D721Med (cell line): ENCODE data around the gene RFC4.
A peak's percentile ranks its signal among the peaks of the same experiment; 100 is the strongest.

Experiments
- DNase-seq: peaks from one replicate; pipeline ENCODE4 v3.0.0; 2011; ENCODE audit warnings: low spot score; ENCODE audit not compliant: insufficient read length
- FAIRE-seq: peaks from 2 replicates; lab custom pipeline; 2011; peaks lifted over from hg19 to GRCh38; lab: Jason Lieb, UNC
- CTCF ChIP-seq: IDR thresholded peaks from 2 replicates; pipeline ENCODE4 v1.5.1; 2012; ENCODE audit warnings: mild to moderate bottlenecking, control low read depth; ENCODE audit not compliant: insufficient read depth; ENCODE audit errors: missing control alignments

Gene RFC4

GRCh38 chr3:186772701-186773417, 33.4 kb downstream of the RFC4 start:
- DNase-seq (no peak), FAIRE-seq (no peak)
- TF ChIP-seq CTCF: no peak

GRCh38 chr3:186772281-186772694, 34.0 kb downstream of the RFC4 start:
- DNase-seq (no peak), FAIRE-seq (no peak)
- TF ChIP-seq CTCF: no peak

GRCh38 chr3:186760897-186761447, 45.3 kb downstream of the RFC4 start:
- FAIRE-seq: no peak
- DNase-seq: no peak
- no peak for TF ChIP-seq CTCF

GRCh38 chr3:186760141-186760833, 46.0 kb downstream of the RFC4 start:
- FAIRE-seq (no peak), DNase-seq (no peak)
- no peak for TF ChIP-seq CTCF

- DNase-seq (no peak), FAIRE-seq (no peak)
- no peak for TF ChIP-seq CTCF
Measured at GRCh38 chr3:186759231-186759930, 46.9 kb downstream of the RFC4 start.

GRCh38 chr3:186757686-186758220, 48.5 kb downstream of the RFC4 start:
- no peak for TF ChIP-seq CTCF
- DNase-seq (peak; percentile 28), FAIRE-seq (no peak)
